Regular cardiac myocyte (primary cell): ENCODE results near the gene CLCN5. TPM values are rescaled to one million over a fixed set of nuclear protein-coding genes. Genes with fewer than 3 reads are reported as not detected.

Source experiments
- total RNA-seq: library from RNA; depleted of rRNA; stranded (reverse); fragments of >200 nt; gene quantifications from 2 replicates; pipeline ENCODE4 v1.2.3, GENCODE V29; 2014

Gene CLCN5
- total RNA-seq = 10.7 and 16.3 TPM in 2 replicates

DNA sequence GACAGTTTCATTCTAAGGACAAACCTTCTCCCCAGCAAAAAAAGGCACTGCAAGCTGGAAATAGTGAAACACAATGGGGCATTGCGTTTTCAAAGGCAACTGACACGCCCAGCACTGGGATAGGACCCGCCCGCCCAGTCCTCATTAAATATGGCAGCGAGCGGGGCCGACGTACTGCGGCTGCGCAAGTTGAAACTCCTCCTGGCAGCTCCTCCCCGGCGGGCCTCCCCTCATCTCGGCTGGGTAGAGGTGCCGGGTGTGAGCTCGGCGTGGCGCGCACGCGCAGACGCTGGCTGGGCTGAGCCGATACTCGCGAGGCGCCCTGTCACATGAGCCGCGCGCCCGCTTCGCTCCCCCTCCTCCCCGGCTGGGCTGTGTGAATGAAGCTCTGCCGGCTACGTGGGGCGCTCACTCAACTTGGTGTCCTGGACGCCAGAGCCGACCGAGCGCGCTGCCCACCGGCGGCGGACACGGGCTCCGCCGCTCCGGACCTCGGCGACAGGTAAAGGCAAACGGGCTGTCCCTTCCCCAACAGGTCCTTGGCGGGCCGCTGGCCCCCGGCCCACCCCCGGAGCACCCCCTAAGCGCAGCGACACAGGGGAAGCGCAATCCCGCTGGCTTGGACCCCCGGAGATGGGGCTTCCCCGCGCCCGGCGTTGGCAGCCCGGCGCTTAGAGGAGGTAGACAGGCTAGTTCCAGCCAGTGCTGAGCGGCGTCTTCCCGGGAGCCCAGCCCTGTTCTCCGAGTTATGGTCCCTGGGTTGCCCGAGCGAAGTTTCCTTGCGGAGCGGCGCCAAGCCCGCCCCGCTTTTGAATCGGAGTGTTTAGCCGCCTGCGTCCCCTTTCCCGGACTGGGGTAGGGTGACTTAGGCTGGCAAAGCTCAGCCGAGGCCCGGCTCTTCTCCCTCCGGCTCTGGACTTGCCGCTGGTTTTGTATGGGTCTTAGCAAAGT, at the start of gene CLCN5:
Gene CLCN5, plus strand, starts transcription at position 306 of the 951 bp plus-strand sequence. CDS start 2,703 bp downstream, outside the sequence.

GRCh38 chrX:49878834-49879655, 43.4 kb upstream of the CLCN5 start, which contains the start of gene USP27X:
USP27X (plus strand) TSS chrX:49879484; CDS start chrX:49880308, 824 bp downstream.

Other genes with a start within 250 kb of the CLCN5 start
- not detected in 2 replicates for gene PAGE1, start 226.6 kb upstream of the CLCN5 start, total RNA-seq
- not detected in 2 replicates for gene PAGE4, start 93.3 kb upstream of the CLCN5 start, total RNA-seq
- gene USP27X, start 43.1 kb upstream of the CLCN5 start, total RNA-seq = 2.3 and 2.5 TPM in 2 replicates